Activated T-helper 2 cell treated with anti-CD3 and anti-CD28 coated beads, Interferon-gamma antibody, Interleukin-2, Interleukin-4, amounts not matched to agents 10 μg/mL and 5 μg/mL and 100 μg/mL, durations not matched to agents 14 hours and 24 hours and 36 hours (primary cell): Measurements from ENCODE around the gene SERTM1. TPM values are rescaled to one million over a fixed set of nuclear protein-coding genes. Genes with fewer than 3 reads are reported as not detected.

Experiments used
- DNase-seq: peaks from one replicate; pipeline ENCODE4 v3.0.0; 2021; ENCODE audit warnings: low spot score
- H3K27ac Mint-ChIP-seq: one replicate; pipeline ENCODE4 v1.8.0; 2021; ENCODE audit warnings: mixed read lengths
- H3K27me3 Mint-ChIP-seq: one replicate; pipeline ENCODE4 v1.8.0; 2021; ENCODE audit warnings: low read depth, mixed read lengths
- H3K36me3 Mint-ChIP-seq: one replicate; pipeline ENCODE4 v1.8.0; 2021; ENCODE audit warnings: low read depth, mixed read lengths
- H3K4me1 Mint-ChIP-seq: one replicate; pipeline ENCODE4 v1.8.0; 2021; ENCODE audit warnings: low read depth, mixed read lengths
- H3K4me3 Mint-ChIP-seq: one replicate; pipeline ENCODE4 v1.8.0; 2021; ENCODE audit warnings: low read depth, mild to moderate bottlenecking, moderate library complexity, mixed read lengths
- H3K9me3 Mint-ChIP-seq: one replicate; pipeline ENCODE4 v1.8.0; 2021; ENCODE audit warnings: mixed read lengths
- intact Hi-C: fragments of 100-400 bp; cut with micrococcal nuclease; formaldehyde crosslinking; loops from one replicate; pipeline ENCODE4 v1.15.1; 2023
- total RNA-seq: library from RNA; stranded (reverse); gene quantifications from 2 replicates; pipeline ENCODE4 v1.2.3, GENCODE V29; 2022

SERTM1 gene
- total RNA-seq, 1 donor from 2014 or later = not detected

GRCh38 chr13:36717017-36717416 lies 43.2 kb downstream of the SERTM1 start:
- no peak for DNase-seq
- Mint-ChIP-seq H3K9me3 (no peaks in the 10 kb centered on the region), H3K27me3 (peaks cover 9% of the 10 kb centered on the region), H3K4me3 (no peak overlapping the region), H3K36me3 (no peaks in the 10 kb centered on the region), H3K4me1 (no peaks in the 10 kb centered on the region), H3K27ac (no peak overlapping the region)
- intact Hi-C loops = no loop called here

GRCh38 chr13:36717966-36718545 lies 44.2 kb downstream of the SERTM1 start:
- intact Hi-C loops = no loop called here
- Mint-ChIP-seq H3K9me3 (no peaks in the 10 kb centered on the region), H3K4me3 (no peak overlapping the region), H3K27ac (no peak overlapping the region), H3K27me3 (peaks cover 9% of the 10 kb centered on the region), H3K4me1 (no peaks in the 10 kb centered on the region), H3K36me3 (no peaks in the 10 kb centered on the region)
- DNase-seq = no peak

- Mint-ChIP-seq H3K4me1 (no peaks in the 10 kb centered on the region), H3K27me3 (peaks cover 9% of the 10 kb centered on the region), H3K36me3 (no peaks in the 10 kb centered on the region), H3K27ac (no peak overlapping the region), H3K4me3 (no peak overlapping the region), H3K9me3 (no peaks in the 10 kb centered on the region)
- intact Hi-C loops = no loop called here
- DNase-seq = no peak
Measured at GRCh38 chr13:36718686-36719085, 44.9 kb downstream of the SERTM1 start.

GRCh38 chr13:36724141-36724540 lies 50.3 kb downstream of the SERTM1 start:
- Mint-ChIP-seq H3K27me3 (peaks cover 6% of the 10 kb centered on the region), H3K9me3 (no peaks in the 10 kb centered on the region), H3K36me3 (no peaks in the 10 kb centered on the region), H3K27ac (no peak overlapping the region), H3K4me1 (no peaks in the 10 kb centered on the region), H3K4me3 (no peak overlapping the region)
- intact Hi-C loops = no loop called here
- DNase-seq = no peak

- no peak for DNase-seq
- Mint-ChIP-seq H3K4me1 (no peaks in the 10 kb centered on the region), H3K36me3 (no peaks in the 10 kb centered on the region), H3K4me3 (no peak overlapping the region), H3K9me3 (no peaks in the 10 kb centered on the region), H3K27me3 (peaks cover 9% of the 10 kb centered on the region), H3K27ac (no peak overlapping the region)
- intact Hi-C loops = no loop called here
Measured at GRCh38 chr13:36725936-36726335, 52.1 kb downstream of the SERTM1 start.

GRCh38 chr13:36728006-36728405 lies 54.2 kb downstream of the SERTM1 start:
- Mint-ChIP-seq H3K36me3 (no peaks in the 10 kb centered on the region), H3K4me1 (no peaks in the 10 kb centered on the region), H3K27ac (no peak overlapping the region)

GRCh38 chr13:36736119-36736726 lies 62.4 kb downstream of the SERTM1 start:
- H3K4me1 Mint-ChIP-seq = no peaks in the 10 kb centered on the region
- H3K27ac Mint-ChIP-seq = no peak overlapping the region
- intact Hi-C loops = loop anchor here (1.0 to 10.0 kb wide), 4 partner anchors 281 to 454 kb away; partner anchors contain the start of gene SPART
- no peak overlapping the region for H3K4me3 Mint-ChIP-seq
- no peaks in the 10 kb centered on the region for H3K36me3 Mint-ChIP-seq
- H3K27me3 Mint-ChIP-seq = peaks cover 2% of the 10 kb centered on the region
- no peaks in the 10 kb centered on the region for H3K9me3 Mint-ChIP-seq
- no peak for DNase-seq

More at GRCh38 chr13:36728006-36728405, 54.2 kb downstream of the SERTM1 start:
- H3K27me3 Mint-ChIP-seq = peaks cover 8% of the 10 kb centered on the region
- DNase-seq = no peak
- intact Hi-C loops = no loop called here
- no peak overlapping the region for H3K4me3 Mint-ChIP-seq
- H3K9me3 Mint-ChIP-seq = no peaks in the 10 kb centered on the region

- DNase-seq = no peak
- H3K27ac Mint-ChIP-seq = no peak overlapping the region
- H3K4me1 Mint-ChIP-seq = no peaks in the 10 kb centered on the region
- H3K36me3 Mint-ChIP-seq = no peaks in the 10 kb centered on the region
- intact Hi-C loops = loop anchor here (5.0 to 10.0 kb wide), 2 partner anchors 283 to 455 kb away; no protein-coding TSS in a partner anchor
- H3K27me3 Mint-ChIP-seq = peaks cover 2% of the 10 kb centered on the region
- H3K9me3 Mint-ChIP-seq = no peaks in the 10 kb centered on the region
- no peak overlapping the region for H3K4me3 Mint-ChIP-seq
Measured at GRCh38 chr13:36737524-36738083, 63.8 kb downstream of the SERTM1 start.

- no peak overlapping the region for H3K27ac Mint-ChIP-seq
- no peak for DNase-seq
- intact Hi-C loops = no loop called here
- H3K4me1 Mint-ChIP-seq = no peaks in the 10 kb centered on the region
- peaks cover 2% of the 10 kb centered on the region for H3K27me3 Mint-ChIP-seq
- no peaks in the 10 kb centered on the region for H3K36me3 Mint-ChIP-seq
- no peak overlapping the region for H3K4me3 Mint-ChIP-seq
- H3K9me3 Mint-ChIP-seq = no peaks in the 10 kb centered on the region
Measured at GRCh38 chr13:36745436-36745835, 71.6 kb downstream of the SERTM1 start.

- Mint-ChIP-seq H3K27ac (no peak overlapping the region), H3K4me1 (no peaks in the 10 kb centered on the region), H3K4me3 (no peak overlapping the region), H3K27me3 (peaks cover 2% of the 10 kb centered on the region), H3K9me3 (no peaks in the 10 kb centered on the region), H3K36me3 (no peaks in the 10 kb centered on the region)
- intact Hi-C loops = no loop called here
- no peak for DNase-seq
Measured at GRCh38 chr13:36746051-36746450, 72.2 kb downstream of the SERTM1 start.

Other genes starting within 250 kb of the SERTM1 start
- gene CCNA1, start 241.5 kb upstream of the SERTM1 start, total RNA-seq = 4.3 and 5.0 TPM in 2 replicates
- 10.6 and 13.5 TPM in 2 replicates for gene RFXAP, start 145.2 kb downstream of the SERTM1 start, total RNA-seq
- not detected in 2 replicates for gene SMAD9, start 246.2 kb downstream of the SERTM1 start, total RNA-seq